SK-N-SH treated with all-trans-retinoic acid at 6 μM for 48 hours (cell line): ENCODE measurements around the gene SRMS.

Experiments
- ATAC-seq: fragments of 200-7000 bp; cut with Tn5 transposase; 3 replicates; pipeline ENCODE4 v1.9.1; 2020; ENCODE audit warnings: mild to moderate bottlenecking, moderate library complexity
- BACH2 ChIP-seq: fragments of 250-450 bp; sonication (Bioruptor Pico); IDR thresholded peaks from 2 replicates; pipeline ENCODE4 v1.9.0; 2021; ENCODE audit warnings: mild to moderate bottlenecking, borderline replicate concordance
- CSDC2 ChIP-seq: fragments of 250-450 bp; sonication (Bioruptor Pico); IDR thresholded peaks from 2 replicates; pipeline ENCODE4 v1.5.0; 2020; ENCODE audit warnings: mild to moderate bottlenecking, moderate library complexity
- CSRNP3 ChIP-seq: fragments of 250-450 bp; sonication (Bioruptor Pico); IDR thresholded peaks from 2 replicates; pipeline ENCODE4 v1.5.1; 2021; ENCODE audit warnings: mild to moderate bottlenecking, moderate library complexity
- ESRRG ChIP-seq: fragments of 250-450 bp; sonication (Bioruptor Pico); IDR thresholded peaks from 2 replicates; pipeline ENCODE4 v1.6.1; 2021; ENCODE audit warnings: mild to moderate bottlenecking
- GLIS3 ChIP-seq: fragments of 250-450 bp; sonication (Bioruptor Pico); IDR thresholded peaks from 2 replicates; pipeline ENCODE4 v1.5.0; 2020; ENCODE audit warnings: mild to moderate bottlenecking, moderate library complexity
- ISL1 ChIP-seq: fragments of 250-450 bp; sonication (Bioruptor Pico); IDR thresholded peaks from 2 replicates; pipeline ENCODE4 v2.1.2; 2022; ENCODE audit warnings: mild to moderate bottlenecking, moderate library complexity
- OSR1 ChIP-seq: fragments of 250-450 bp; sonication (Bioruptor Pico); IDR thresholded peaks from 2 replicates; pipeline ENCODE4 v1.8.0; 2022; ENCODE audit warnings: moderate library complexity, mild to moderate bottlenecking, inconsistent platforms
- PATZ1 ChIP-seq: fragments of 250-450 bp; sonication (Bioruptor Pico); IDR thresholded peaks from 2 replicates; pipeline ENCODE4 v1.8.0; 2020; ENCODE audit warnings: mild to moderate bottlenecking, moderate library complexity, borderline replicate concordance
- POU6F1 ChIP-seq: fragments of 250-450 bp; sonication (Bioruptor Pico); IDR thresholded peaks from 2 replicates; pipeline ENCODE4 v1.8.0; 2021; ENCODE audit warnings: low read depth, mild to moderate bottlenecking, moderate library complexity, borderline replicate concordance
- PPARA ChIP-seq: fragments of 250-450 bp; sonication (Bioruptor Pico); IDR thresholded peaks from 2 replicates; pipeline ENCODE4 v1.5.0; 2020; ENCODE audit warnings: mild to moderate bottlenecking, borderline replicate concordance
- SNAI2 ChIP-seq: fragments of 250-450 bp; sonication (Bioruptor Pico); IDR thresholded peaks from 2 replicates; pipeline ENCODE4 v1.5.0; 2020; ENCODE audit warnings: mild to moderate bottlenecking, moderate library complexity
- TCF4 ChIP-seq: fragments of 250-450 bp; sonication (Bioruptor Pico); IDR thresholded peaks from 2 replicates; pipeline ENCODE4 v1.8.0; 2021; ENCODE audit warnings: mild to moderate bottlenecking, moderate library complexity, borderline replicate concordance
- TOX ChIP-seq: fragments of 250-450 bp; sonication (Bioruptor Pico); IDR thresholded peaks from 2 replicates; pipeline ENCODE4 v1.8.0; 2021; ENCODE audit warnings: mild to moderate bottlenecking, moderate library complexity, borderline replicate concordance
- TSHZ2 ChIP-seq: fragments of 250-450 bp; sonication (Bioruptor Pico); IDR thresholded peaks from 2 replicates; pipeline ENCODE4 v1.5.0; 2020; ENCODE audit warnings: mild to moderate bottlenecking, moderate library complexity
- ZC3H10 ChIP-seq: fragments of 250-450 bp; sonication (Bioruptor Pico); IDR thresholded peaks from 2 replicates; pipeline ENCODE4 v1.5.1; 2021; ENCODE audit warnings: mild to moderate bottlenecking, moderate library complexity
- ZFP3 ChIP-seq: fragments of 250-450 bp; sonication (Bioruptor Pico); IDR thresholded peaks from 2 replicates; pipeline ENCODE4 v1.5.0; 2020; ENCODE audit warnings: mild to moderate bottlenecking, moderate library complexity
- ZFP30 ChIP-seq: fragments of 450-650 bp; formaldehyde crosslinking; IDR thresholded peaks from 2 replicates; pipeline ENCODE4 v1.5.0; 2022; ENCODE audit warnings: mild to moderate bottlenecking, moderate library complexity
- ZNF70 ChIP-seq: fragments of 450-650 bp; formaldehyde crosslinking; IDR thresholded peaks from 2 replicates; pipeline ENCODE4 v1.5.0; 2020; ENCODE audit warnings: mild to moderate bottlenecking, moderate library complexity
- ZNF8 ChIP-seq: fragments of 450-650 bp; formaldehyde crosslinking; IDR thresholded peaks from 2 replicates; pipeline ENCODE4 v1.5.0; 2020; ENCODE audit warnings: mild to moderate bottlenecking, moderate library complexity

SRMS gene

GRCh38 chr20:63578224-63579016, 30.9 kb upstream of the SRMS start:
- ATAC-seq, result no peak
- TF ChIP-seq ISL1 (CRISPR knock-in tag), result no peak
- no peak for TF ChIP-seq ZNF8 (CRISPR knock-in tag)
- TF ChIP-seq TSHZ2 (CRISPR knock-in tag), result no peak
- TF ChIP-seq TCF4, result no peak
- TF ChIP-seq PPARA, result no peak
- TF ChIP-seq PATZ1 (CRISPR knock-in tag), result no peak
- TF ChIP-seq ZFP30, result no peak
- TF ChIP-seq SNAI2 (CRISPR knock-in tag), result no peak
- TF ChIP-seq, all 23 proteins: peak for 0

GRCh38 chr20:63577317-63577894, 29.9 kb upstream of the SRMS start:
- TF ChIP-seq ZFP3 (CRISPR knock-in tag) (no peak), ZC3H10 (CRISPR knock-in tag) (no peak), CSRNP3 (no peak), GLIS3 (CRISPR knock-in tag) (no peak), OSR1 (CRISPR knock-in tag) (no peak), CSDC2 (CRISPR knock-in tag) (no peak), ZNF70 (CRISPR knock-in tag) (no peak), ISL1 (CRISPR knock-in tag) (no peak), TSHZ2 (CRISPR knock-in tag) (no peak), PPARA (no peak), ESRRG (CRISPR knock-in tag) (no peak), POU6F1 (CRISPR knock-in tag) (no peak), BACH2 (no peak), PATZ1 (CRISPR knock-in tag) (no peak), SNAI2 (CRISPR knock-in tag) (no peak), TOX (no peak), ZNF8 (CRISPR knock-in tag) (no peak), ZFP30 (no peak)
- no peak for ATAC-seq
